Skeletal muscle satellite cell (primary cell): ENCODE measurements around the gene NT5DC1.

Source experiments
- H3K27me3 ChIP-seq: 2 replicates; pipeline ENCODE4 v1.7.0; 2013; ENCODE audit warnings: low read length; ENCODE audit not compliant: control insufficient read depth, insufficient read depth
- H3K36me3 ChIP-seq: 2 replicates; pipeline ENCODE4 v1.7.0; 2013; ENCODE audit warnings: mild to moderate bottlenecking, control low read depth, low read length; ENCODE audit not compliant: insufficient read depth
- H3K4me1 ChIP-seq: 2 replicates; pipeline ENCODE4 v1.7.0; 2013; ENCODE audit warnings: low read length; ENCODE audit not compliant: control insufficient read depth, insufficient read depth
- H3K4me2 ChIP-seq: 2 replicates; pipeline ENCODE4 v1.7.0; 2013; ENCODE audit warnings: mild to moderate bottlenecking, low read length
- H3K4me3 ChIP-seq: 2 replicates; pipeline ENCODE4 v1.7.0; 2013; ENCODE audit warnings: low read length
- H3K9ac ChIP-seq: 2 replicates; pipeline ENCODE4 v1.7.0; 2013; ENCODE audit warnings: mild to moderate bottlenecking, low read depth, low read length, moderate library complexity
- H3K9me3 ChIP-seq: replicated peaks from 2 replicates; pipeline ENCODE4 v1.7.0; 2013; ENCODE audit warnings: mild to moderate bottlenecking, control low read depth, low read length

NT5DC1 gene

DNA sequence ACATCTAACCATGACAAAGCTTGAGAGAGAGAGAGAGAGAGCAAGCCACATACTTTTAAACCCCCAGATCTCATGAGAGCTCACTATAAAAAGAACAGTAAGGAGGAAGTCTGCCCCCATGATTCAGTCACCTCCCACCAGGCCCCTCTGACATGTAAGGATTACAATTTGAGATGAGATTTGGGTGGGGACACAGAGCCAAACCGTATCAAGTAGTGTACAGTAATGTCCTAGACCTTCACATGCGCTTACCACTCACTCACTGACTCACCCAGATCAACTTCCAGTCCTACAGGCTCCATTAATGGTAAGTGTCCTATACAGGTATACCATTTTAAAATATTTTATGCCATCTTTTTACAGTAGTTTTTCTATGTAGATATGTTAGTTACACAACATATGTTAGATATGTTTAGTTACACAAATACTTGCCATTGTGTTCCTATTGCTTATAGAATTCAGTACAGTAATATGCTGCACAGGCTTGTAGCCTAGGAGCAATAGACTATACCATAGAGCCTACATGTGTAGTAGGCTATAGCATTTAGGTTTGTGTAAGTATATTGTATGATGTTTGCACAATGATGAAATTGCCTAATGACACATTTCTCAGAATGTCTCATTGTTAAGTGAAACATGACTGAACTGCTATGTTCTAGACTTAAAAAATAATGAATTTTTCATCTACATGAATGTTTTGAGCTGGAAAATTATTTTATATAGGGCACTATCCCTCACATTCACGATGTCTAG, 167.4 kb downstream of the NT5DC1 start:
- Histone ChIP-seq H3K36me3 (no peaks in the 10 kb centered on the region), H3K4me1 (peaks cover 39% of the 10 kb centered on the region), H3K4me2 (no peak overlapping the region)

GRCh38 chr6:116268589-116269293, 168.1 kb downstream of the NT5DC1 start:
- Histone ChIP-seq H3K4me3 (no peak overlapping the region), H3K9ac (no peak overlapping the region), H3K36me3 (no peaks in the 10 kb centered on the region), H3K4me2 (no peak overlapping the region), H3K27me3 (no peaks in the 10 kb centered on the region), H3K4me1 (peaks cover 39% of the 10 kb centered on the region), H3K9me3 (no peaks in the 10 kb centered on the region)

More for the DNA sequence above, 167.4 kb downstream of the NT5DC1 start:
- no peak overlapping the region for H3K4me3 ChIP-seq
- no peaks in the 10 kb centered on the region for H3K9me3 ChIP-seq
- no peak overlapping the region for H3K9ac ChIP-seq
- H3K27me3 ChIP-seq = no peaks in the 10 kb centered on the region

GRCh38 chr6:116271149-116271708, 170.6 kb downstream of the NT5DC1 start:
- Histone ChIP-seq H3K27me3 (no peaks in the 10 kb centered on the region), H3K4me1 (peaks cover 27% of the 10 kb centered on the region), H3K9me3 (no peaks in the 10 kb centered on the region), H3K4me3 (no peak overlapping the region), H3K4me2 (no peak overlapping the region), H3K9ac (no peak overlapping the region), H3K36me3 (peaks cover 5% of the 10 kb centered on the region)

DNA sequence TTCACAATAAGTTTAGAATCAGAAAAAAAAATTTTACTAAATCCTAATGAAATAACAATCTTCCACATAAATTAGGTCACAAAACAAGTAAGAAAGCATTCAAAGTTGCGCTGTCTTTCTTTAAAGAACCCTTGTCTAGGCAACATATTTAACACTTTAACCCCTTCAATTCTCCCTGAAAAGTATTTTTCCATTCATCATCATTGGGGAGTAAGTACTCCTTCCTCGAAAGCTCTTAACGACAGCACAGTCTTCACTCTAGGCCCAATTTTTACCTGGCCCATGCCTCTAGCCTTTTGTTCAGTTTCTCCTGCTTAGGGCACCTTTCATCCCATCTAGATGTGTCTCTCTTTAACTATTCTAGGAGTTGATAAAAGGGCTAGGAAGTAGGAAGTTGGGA, 176.5 kb downstream of the NT5DC1 start:
- Histone ChIP-seq H3K4me2 (peak overlapping the region; percentile 91), H3K36me3 (peaks cover 13% of the 10 kb centered on the region), H3K4me3 (peak overlapping the region; percentile 69), H3K4me1 (peaks cover 34% of the 10 kb centered on the region), H3K9ac (peak overlapping the region; percentile 67), H3K27me3 (no peaks in the 10 kb centered on the region), H3K9me3 (no peaks in the 10 kb centered on the region)

- H3K4me1 ChIP-seq = peaks cover 34% of the 10 kb centered on the region
- peak overlapping the region; percentile 91 for H3K4me2 ChIP-seq
- H3K27me3 ChIP-seq = no peaks in the 10 kb centered on the region
- peaks cover 13% of the 10 kb centered on the region for H3K36me3 ChIP-seq
- H3K4me3 ChIP-seq = peak overlapping the region; percentile 94
- H3K9ac ChIP-seq = peak overlapping the region; percentile 98
- no peaks in the 10 kb centered on the region for H3K9me3 ChIP-seq
Observed at GRCh38 chr6:116278481-116278829, 177.8 kb downstream of the NT5DC1 start.

DNA sequence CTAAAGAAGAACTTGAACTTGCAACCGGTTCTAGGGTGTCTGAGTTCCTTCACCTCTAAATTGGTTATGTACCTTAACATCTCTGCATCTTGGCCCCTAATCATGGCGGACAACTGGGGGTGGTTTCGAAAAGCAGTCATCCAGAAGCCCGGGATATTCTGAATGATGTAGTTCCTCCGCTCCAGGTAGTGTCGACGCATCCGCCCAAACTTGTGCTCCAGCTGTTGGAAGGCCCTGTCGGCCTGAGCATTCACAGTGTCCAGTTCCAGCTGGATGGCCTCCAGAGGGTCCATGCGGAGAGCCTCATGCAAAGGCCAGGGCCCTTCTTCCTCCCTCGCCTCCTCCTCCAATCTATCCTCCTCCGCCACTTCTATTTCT, 178.2 kb downstream of the NT5DC1 start:
- Histone ChIP-seq H3K9ac (peak overlapping the region; percentile 98), H3K36me3 (peaks cover 13% of the 10 kb centered on the region), H3K4me2 (peak overlapping the region; percentile 91), H3K27me3 (no peaks in the 10 kb centered on the region), H3K9me3 (no peaks in the 10 kb centered on the region), H3K4me3 (peak overlapping the region; percentile 94), H3K4me1 (peaks cover 34% of the 10 kb centered on the region)

GRCh38 chr6:116279232-116280160, 178.8 kb downstream of the NT5DC1 start, which contains the start of gene TSPYL1:
TSPYL1 (minus strand) TSS chr6:116279930; CDS start chr6:116279830, 100 bp downstream.
- peak within 1 kb of the TSS; percentile 91 for H3K4me2 ChIP-seq
- H3K4me3 ChIP-seq = peak within 1 kb of the TSS; percentile 94
- H3K9me3 ChIP-seq = no peaks in the 10 kb centered on the region
- H3K36me3 ChIP-seq = peaks cover 13% of the 10 kb centered on the region
- H3K27me3 ChIP-seq = no peaks in the 10 kb centered on the region
- H3K4me1 ChIP-seq = peaks cover 34% of the 10 kb centered on the region
- peak within 1 kb of the TSS; percentile 98 for H3K9ac ChIP-seq

DNA sequence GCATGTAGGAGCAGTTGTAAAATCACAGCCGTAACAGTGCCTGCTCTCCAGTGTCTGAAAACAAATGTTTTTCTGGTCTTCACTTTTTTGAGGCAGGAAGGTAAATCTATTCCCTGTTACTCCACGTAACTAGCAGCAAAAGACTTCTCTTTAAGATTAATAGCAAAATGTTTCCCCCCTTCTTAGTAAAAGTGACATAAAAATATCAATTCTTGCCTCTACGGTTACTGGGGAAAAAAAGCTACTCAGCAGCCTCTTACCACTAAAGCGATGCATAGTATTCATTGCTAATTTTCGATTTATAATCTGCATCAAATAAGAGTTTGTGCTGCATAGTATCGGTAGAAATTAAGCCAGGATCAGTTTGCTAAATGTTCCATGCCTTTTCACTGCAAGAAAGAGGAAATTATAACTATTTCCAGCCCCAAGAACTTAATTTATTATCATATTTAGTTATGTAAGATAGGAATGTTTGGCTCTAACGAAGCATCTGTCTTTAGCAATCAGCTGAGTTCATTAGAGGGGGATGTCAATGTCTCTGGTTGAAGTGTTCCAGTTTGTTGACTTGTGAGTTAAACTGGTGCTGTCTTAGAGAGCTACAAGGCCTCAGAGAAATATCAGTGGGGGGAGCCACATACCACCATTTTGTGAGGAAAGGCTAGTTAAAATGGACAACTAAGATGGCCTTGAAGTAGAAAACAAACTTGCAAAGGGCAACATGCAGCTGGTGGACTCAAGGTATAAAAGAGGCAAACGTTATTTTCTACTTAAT, 179.7 kb downstream of the NT5DC1 start:
- H3K36me3 ChIP-seq = peaks cover 13% of the 10 kb centered on the region
- peak overlapping the region; percentile 94 for H3K4me3 ChIP-seq
- H3K4me2 ChIP-seq = peak overlapping the region; percentile 91
- no peaks in the 10 kb centered on the region for H3K27me3 ChIP-seq
- H3K4me1 ChIP-seq = peaks cover 34% of the 10 kb centered on the region
- peak overlapping the region; percentile 98 for H3K9ac ChIP-seq
- no peaks in the 10 kb centered on the region for H3K9me3 ChIP-seq

DNA sequence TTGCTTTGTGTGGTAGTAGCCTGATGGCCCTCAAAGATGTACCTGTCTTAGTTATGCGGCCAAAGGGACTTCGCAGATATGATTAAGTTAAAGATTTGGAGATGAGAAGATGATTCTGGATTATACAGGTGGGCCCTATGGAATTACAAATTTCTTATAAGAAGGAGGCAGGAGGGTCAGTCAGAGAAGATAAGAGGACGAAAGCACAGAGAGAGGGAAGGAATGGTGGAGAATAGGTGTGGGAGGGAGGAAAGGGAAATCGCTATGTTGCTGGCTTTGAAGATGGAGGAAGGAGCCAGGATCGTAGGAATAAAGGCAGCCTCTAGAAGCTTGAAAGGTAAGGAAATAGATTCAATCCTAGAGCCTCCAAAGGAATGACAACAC, 180.3 kb downstream of the NT5DC1 start:
- no peaks in the 10 kb centered on the region for H3K27me3 ChIP-seq
- H3K9ac ChIP-seq = peak overlapping the region; percentile 98
- peak overlapping the region; percentile 91 for H3K4me2 ChIP-seq
- H3K9me3 ChIP-seq = no peaks in the 10 kb centered on the region
- peaks cover 10% of the 10 kb centered on the region for H3K36me3 ChIP-seq
- H3K4me1 ChIP-seq = peaks cover 31% of the 10 kb centered on the region
- peak overlapping the region; percentile 94 for H3K4me3 ChIP-seq

DNA sequence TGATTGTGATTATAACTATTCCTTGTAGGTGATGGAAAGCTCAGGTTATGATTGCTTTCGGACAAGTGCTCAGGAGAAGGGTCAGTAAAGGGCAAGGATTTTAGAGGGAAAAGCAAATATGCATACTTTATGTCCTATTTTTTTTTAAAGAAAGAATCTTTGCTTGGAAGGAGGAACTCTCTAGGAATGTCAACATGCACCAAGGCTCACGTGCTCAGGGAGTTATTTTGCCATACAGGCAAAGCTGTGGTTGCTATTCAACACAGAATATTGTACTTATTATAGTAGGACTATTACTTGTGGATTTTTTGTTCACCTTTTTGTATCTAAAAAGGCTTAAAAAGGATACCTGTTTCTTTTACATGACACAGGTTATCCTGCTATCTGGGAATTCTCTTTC, 182.0 kb downstream of the NT5DC1 start:
- Histone ChIP-seq H3K9me3 (no peaks in the 10 kb centered on the region), H3K4me2 (no peak overlapping the region), H3K4me1 (peaks cover 16% of the 10 kb centered on the region), H3K27me3 (no peaks in the 10 kb centered on the region), H3K36me3 (peaks cover 7% of the 10 kb centered on the region), H3K9ac (no peak overlapping the region), H3K4me3 (no peak overlapping the region)
